T1000 (cell line): ENCODE results near the gene RASGEF1C.

Experiments used
- DNase-seq: peaks from one replicate; lab custom pipeline; 2025; ENCODE audit warnings: mixed read lengths; lab: John Stamatoyannopoulos, UW

Gene RASGEF1C

DNA sequence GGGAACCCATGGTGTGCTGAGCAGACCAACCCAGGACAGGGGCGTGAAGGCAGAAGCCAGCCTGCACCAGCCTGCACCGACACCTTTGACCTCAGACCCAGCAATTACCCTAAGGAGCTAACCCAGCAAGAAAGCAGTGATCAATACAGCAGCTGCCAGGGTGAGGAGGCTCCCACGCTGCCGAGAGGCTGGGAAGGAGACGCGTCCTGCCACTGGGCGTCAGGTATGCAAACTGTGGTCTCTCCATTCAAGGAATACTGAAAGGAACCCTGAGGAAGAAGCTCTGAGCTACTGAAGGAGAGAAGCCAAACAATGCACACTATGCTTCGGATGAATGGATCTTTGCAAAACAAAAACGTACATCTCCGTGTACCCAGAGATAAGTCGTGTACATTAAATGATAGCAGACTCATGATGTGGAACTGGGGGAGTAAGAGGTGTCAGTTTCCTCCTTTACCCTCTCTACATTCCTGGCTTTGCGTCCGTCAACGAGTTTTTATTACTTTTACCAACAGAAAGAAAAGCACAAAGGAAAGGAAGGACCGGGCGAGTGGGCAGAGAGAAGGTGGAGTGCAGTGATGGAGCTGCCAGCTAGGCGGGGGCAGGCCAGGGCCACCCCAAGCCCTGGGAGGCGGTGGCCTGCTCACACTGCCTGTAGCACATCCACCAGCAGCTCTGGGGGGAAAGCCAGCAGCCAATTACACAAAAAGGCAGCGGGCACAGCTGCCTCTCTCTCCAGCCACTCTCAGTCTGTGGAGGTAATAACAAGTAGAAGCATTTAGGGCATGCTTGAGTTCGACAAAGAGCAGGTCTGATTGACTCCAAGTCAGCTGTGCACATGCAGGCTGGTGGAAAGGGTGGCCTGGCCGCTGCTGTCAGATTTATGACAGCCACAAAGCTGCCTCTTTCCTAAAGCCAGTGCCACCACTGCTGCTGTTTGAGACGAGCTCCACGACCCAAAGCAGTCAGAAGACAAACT is 29.3 kb downstream of the RASGEF1C start:
- no peak for DNase-seq

DNA sequence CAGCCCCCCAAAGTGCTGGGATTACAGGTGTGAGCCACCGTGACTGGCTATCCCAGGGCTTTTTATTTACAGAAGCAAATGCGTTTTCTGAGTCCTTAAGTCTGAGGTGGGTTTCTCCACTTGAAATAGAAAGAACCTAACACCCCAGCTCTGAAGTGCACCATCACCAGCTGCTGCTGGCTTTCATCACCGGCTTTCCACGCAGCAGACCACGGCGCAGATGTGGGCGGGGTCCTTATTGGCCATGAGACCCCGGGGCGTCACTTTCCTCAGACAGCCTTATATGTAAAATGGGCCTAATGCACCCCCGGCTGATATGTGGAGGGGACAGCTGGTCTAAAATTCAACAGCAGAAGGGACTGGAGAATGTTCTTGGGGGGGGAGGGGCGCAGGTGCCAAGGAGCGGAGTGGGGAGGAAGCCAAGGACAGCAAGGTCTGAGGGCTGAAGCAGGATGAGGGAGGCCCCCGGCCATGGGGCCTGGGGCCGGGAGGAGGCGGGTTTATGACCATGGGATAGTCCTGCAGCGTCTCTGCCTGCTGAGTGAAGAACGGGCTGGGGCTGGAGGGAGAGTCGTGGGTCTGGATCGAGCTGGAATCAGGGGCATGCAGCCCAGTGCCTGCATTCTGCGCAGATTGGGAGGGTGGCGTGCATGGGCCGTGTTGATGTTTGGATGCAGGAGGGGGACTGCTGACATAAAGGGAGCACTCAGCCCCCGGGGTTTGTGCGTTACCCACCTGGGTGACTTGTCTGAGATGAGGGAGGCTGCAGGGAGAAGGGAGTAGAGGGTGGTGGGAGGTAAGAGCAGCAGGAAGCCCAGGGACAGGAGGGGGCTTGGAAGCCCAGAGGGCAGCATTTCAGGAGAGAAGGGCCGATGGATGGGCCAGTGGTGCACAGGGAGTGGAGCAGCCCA is 30.2 kb downstream of the RASGEF1C start:
- no peak for DNase-seq

GRCh38 chr5:180176191-180176590 is 32.8 kb downstream of the RASGEF1C start:
- no peak for DNase-seq

DNA sequence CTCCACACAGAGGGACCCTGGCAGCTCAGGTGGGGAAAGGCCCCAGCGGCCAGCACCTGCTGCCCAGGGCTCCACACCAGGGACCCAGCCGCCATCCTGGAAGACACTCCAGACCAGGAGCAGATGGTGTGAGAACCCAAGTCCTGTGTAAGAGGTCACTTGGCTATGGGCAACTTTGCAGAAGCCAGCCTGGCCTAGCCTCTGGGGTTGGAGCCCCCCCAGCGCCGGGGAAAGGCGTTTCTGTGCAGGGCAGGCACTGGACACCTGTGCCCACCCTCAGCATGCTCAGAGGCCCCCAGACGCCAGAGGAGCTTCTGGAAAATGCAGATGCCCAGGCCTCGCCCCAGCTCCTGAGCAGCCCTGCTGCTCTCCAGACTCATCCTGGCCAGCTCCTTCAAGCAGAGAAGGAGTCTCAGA is 34.0 kb downstream of the RASGEF1C start:
- DNase-seq: no peak

DNA sequence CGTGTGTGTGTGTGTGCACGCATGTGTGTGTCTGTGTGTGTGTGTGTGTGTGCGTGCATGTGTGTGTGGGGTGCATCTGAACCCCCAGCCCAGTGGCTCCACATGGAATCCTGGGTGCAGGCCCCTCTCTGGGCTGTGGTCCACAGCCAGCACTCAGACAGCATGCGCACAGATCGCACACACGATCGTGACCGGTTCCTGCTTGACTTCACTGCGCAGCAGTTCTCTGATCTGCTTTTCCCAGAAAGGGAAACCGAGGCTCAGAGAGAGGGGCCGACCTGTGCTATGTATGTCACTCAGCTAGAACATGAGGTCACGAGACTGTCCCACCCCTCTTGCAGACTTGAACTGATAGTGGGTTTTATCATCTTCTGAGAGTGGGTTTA is 34.4 kb downstream of the RASGEF1C start:
- DNase-seq: no peak

DNA sequence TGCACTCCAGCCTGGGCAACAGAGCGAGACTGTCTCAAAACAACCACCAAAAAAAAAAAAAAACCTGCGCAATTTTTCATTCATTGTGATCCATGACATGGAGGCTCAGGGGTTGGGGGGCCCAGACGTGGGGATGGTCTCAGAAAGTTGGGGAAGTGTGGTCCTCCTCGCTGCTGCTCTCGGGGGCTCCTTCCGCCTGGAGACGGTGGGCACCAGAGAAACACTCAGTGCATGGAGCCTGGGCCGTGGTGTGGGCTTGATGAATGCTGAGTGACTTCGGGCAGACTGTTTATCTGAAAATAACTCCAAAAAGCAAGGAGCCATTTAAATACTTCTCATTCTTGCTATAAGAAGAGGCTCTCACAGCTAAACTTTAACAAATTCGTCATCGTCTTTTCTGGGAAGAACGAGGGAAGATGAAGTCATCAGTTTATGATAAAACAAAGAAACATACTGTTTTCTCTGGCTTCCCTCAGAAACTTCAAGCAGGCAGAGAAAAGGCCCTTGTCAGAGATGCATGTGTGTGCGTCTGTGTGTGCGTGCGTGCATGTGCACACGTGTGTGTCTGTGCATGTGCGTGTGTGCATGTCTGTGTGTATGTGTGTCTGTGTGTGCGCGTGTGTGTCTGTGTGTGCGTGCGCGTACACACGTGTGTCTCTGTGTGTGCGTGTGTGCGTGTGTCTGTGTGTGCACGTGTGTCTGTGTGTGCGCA is 35.0 kb downstream of the RASGEF1C start:
- DNase-seq: no peak

DNA sequence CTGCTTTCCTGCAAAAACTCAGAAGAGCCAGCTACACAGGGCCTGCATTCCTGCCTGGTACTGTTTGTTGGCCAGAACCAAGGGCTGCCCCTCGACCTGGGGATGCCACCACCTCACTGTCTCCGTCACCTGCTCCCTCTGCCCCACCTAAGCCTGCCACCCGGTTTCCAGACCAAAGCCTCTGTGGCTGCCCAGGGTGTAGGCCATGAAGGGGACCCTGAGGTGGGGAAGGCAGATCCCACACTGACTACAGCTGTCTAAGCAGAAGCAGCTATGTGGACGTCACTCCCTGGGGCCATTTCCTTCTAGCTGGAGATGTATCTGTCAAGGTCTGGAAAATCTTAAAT is 35.8 kb downstream of the RASGEF1C start:
- DNase-seq: no peak

GRCh38 chr5:180172447-180173197 is 36.4 kb downstream of the RASGEF1C start:
- DNase-seq: no peak

DNA sequence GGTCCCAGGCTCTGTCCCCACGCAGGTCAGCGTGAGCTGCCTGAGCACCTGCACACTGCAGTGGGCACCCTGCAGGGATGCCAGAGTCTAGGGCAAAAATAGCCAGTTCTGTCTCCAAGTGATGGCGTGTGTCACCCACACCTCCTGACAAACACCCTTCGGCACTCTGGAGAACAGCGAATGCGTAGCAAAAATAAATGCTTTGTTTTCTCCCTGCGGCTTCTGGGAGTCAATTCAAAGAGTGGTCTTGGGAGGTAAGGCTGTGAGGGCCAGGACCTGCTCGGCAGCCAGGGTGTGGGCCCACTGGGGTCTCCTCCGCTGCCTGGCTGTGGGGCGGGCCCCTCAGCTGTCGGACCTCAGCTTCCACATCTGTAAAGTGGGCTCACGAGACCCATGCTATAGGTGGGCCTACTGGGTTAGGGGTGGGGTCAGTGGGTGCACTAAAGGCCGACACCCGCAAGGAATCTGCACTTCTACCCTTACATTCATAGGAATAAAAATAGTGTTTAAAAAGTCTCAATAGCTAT is 37.4 kb downstream of the RASGEF1C start:
- DNase-seq: no peak

- no peak for DNase-seq
Observed at GRCh38 chr5:180170810-180171567, 38.0 kb downstream of the RASGEF1C start.

DNA sequence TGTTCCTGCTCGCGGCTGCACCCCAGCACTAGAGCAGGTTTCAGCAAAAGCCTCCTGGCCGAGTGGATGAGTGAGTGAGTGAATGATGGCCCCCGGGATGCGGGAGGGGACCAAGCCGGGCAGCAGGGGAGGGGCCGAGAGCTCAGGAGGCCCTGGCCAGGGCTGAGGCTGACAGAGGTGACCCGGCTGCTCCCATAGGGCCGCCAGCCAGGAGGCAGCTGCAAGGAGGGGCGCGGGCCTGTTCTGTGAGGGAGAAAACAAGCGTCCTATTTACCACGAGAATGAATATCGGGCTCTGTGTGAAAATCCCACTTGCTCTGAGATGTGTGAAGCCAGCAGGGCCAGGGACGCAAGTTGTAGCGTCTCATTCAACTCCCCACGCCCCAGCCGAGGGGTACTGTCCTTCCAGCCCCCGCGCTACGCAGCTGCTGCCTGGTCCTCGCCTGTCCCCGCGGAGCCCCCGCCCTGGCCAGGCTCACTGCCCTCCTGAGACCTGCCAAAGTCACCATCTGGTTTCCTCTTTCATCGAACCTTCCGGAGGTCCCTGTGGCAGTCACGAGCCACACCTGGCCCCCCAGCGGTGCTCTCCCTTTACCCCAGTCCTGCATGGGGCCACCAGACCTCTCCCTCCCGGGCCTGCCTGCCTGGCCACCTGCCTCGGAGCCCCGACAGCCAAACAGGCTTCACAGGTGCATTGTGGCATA is 38.8 kb downstream of the RASGEF1C start:
- no peak for DNase-seq

- no peak for DNase-seq
Observed at GRCh38 chr5:180169248-180170105, 39.5 kb downstream of the RASGEF1C start.

DNA sequence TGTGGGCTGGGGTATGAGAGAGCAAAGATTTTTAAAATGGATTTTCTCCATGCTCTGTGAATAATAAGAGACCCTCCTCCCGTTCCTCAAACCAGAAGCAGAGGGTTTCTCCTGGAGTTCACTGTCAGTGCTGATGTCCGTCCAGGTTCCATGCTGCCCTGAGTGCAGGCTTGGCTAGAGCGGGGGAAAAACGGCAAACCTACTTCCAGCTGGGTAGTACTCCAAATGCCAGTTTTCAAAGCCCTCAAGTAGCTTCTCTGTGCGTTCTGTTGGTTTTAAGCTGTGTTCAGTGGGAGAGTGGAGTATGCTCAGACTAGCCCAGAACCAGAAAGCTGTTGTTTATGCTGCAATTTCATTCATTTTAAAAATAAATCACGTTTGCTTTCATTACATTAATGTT is 40.3 kb downstream of the RASGEF1C start:
- DNase-seq: no peak

DNA sequence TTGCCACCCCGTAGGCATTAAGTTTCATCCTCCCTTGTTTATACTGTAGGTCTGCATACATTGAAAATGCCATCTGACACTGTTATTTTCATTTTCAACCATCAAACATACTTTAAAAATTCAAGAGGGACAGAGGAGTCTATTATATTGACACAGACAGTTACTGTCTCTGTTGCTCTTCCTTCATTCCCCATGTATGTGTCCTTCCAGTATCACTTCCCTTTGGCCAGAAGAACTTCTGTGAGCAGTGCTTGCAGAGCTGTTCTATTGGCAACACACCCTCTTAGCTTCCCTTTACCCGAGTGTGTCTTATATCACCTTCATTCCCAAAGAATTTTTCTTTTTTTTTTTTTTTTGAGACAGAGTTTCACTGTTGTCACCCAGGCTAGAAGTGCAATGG is 42.8 kb downstream of the RASGEF1C start:
- no peak for DNase-seq

DNA sequence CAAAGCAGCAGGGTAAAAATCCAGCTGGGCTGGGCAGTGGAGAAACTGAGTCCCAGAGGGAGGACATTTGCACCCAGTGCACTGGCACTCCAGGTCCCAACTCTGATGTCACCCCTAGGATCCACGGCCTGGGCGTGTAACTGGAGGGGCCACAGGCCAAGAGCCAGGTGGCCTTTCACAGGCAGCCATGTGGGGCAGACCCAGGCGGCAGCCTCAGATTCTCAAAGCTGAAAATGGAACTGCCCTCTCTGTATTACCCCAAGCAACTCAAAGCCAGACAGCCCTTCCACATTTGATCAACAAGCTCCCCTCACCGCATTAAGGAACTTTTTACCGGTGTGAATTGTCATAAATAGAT is 46.7 kb downstream of the RASGEF1C start:
- no peak for DNase-seq

- no peak for DNase-seq
Observed at GRCh38 chr5:180161420-180162303, 47.3 kb downstream of the RASGEF1C start.

DNA sequence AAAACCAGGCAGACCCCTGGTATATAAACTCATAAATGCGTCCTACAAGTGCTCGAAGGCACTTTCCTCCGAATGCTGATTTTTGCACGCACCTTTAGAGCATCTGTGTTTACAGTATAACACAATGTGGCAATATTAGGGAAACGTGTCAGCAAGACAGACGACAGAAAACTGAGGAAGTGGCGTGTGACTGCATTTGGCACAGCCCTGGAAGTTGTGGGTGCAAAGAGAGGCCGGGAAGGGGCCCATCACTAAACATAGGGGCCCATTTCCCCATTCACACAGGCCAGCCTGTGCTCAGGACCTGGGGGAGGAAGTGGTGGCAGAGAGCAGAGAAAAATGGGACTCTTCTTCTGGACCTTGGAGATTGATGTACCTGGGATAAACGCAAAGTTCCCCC is 48.2 kb downstream of the RASGEF1C start:
- DNase-seq: no peak

DNA sequence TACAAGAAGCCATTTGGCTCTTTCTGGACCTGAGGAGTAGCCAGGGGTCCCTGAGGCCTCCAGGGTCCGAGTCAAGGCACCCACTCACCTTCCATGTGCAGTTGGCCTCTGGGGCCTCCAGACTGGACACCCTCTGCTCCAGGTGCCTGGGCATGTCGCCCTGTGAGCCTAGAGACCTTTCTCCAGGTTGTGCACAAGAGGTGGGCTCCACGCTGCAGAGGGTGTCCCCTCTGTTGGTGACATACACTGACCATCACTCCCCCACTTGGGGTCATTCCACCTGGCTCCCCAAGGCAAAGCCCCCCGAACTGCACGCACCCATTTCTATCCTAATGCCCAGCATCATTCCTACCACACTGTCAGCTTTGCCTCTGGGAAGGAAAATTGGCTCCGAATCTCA is 48.8 kb downstream of the RASGEF1C start:
- DNase-seq: no peak
